KG1 (cell line): ENCODE results near the gene DHFR.
"Not testable (repeated sequence)": the region's sequence is repeated elsewhere in the genome, so short reads cannot be mapped to it uniquely, and the experiment has no call there.

Source experiments
- DNase-seq: peaks from one replicate; lab custom pipeline; 2025; lab: John Stamatoyannopoulos, UW

Gene DHFR

GRCh38 chr5:80654391-80655230 is at the start of gene DHFR, which contains the start of gene MSH3:
Gene DHFR, minus strand, starts transcription at chr5:80654983. Its CDS starts 494 bp downstream, at chr5:80654489.
Gene MSH3, plus strand, starts transcription at chr5:80654652. Its CDS starts 76 bp downstream, at chr5:80654728.
- DNase-seq, result peak; percentile 87

- DNase-seq, result no peak
These were observed 49.4 kb upstream of the DHFR start for GRCh38 chr5:80704221-80704620.

DNA sequence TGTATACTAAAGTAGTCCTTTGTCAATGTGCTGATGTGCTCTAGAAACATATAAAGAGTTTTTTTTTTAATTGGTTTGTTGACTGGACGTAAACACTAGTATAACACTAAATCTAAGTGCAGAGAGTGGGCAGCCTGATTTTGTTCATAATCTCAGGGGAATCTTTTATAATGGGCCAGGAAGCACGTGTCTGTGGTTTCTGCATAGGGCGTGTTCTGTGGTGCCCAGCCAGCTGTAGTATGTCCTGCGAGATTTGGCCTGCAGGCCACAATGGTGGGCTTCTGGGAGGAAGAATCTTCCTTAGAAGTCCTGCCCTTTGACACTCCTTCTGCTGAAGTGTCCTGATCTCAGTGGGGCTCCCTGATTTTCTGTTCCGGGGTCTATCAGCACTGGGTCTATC is 49.0 kb upstream of the DHFR start:
- DNase-seq, result no peak

- DNase-seq, result no peak
These were observed 48.5 kb upstream of the DHFR start for GRCh38 chr5:80703291-80703690.

DNA sequence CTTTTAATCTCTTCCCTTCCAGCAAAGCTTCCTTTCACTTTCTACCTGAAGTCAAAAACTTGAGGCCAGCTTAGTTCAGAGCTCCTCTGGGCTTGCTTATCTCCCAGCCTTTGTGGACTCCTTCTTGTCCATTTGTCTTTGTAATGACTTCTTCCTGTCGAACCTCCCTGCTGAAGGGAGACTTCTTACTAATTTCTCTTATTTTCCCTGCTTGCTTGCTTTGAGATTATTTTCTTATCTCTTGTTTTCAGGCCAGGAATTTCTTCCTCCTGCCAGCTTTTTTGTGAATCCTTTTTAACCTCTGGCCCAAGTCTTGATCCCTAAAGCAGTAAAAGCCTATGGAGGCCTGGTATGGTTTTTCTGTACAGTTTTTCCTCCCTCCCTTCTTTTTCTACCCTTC is 46.8 kb upstream of the DHFR start:
- no peak for DNase-seq

- DNase-seq, result no peak
These were observed 43.6 kb upstream of the DHFR start for GRCh38 chr5:80698369-80698768.

DNA sequence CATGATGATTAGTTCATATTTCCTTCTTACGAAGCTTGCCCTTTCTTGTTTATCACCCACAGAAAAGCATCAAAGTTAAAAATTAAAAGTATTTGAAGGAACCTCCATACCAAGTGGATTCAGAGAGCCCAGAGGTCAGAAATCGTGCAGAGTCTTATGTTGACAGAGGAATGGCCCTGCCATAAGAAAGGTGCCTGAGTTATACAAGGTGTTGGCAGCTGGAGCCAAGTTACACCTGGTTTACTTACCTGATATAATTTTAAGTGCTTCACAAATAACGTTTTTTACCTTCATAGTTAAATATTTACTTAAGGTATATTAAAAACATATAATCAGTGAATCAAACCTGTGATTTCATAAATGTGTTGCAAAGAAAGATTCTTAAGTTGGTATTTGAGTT is 42.3 kb upstream of the DHFR start:
- DNase-seq, result no peak

DNA sequence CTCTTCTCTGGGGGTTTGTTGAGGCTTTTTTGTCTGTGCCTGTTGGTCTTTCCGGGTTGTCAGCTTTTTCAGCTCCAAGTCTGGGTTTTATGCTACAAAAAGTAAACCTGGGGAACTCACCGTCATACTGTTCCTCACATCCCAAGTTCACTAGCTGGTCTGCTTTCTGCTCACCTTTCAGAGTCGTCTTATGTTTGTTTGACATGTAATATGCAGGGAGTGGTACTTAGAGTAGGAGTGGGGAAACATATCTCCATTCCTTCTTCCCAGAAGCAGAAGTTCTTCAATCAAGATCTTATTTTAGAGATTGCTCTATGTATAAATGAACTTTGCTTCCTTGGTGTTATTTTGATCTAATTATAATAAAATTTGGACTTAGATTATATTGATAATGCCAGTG is 41.7 kb upstream of the DHFR start:
- DNase-seq, result no peak

DNA sequence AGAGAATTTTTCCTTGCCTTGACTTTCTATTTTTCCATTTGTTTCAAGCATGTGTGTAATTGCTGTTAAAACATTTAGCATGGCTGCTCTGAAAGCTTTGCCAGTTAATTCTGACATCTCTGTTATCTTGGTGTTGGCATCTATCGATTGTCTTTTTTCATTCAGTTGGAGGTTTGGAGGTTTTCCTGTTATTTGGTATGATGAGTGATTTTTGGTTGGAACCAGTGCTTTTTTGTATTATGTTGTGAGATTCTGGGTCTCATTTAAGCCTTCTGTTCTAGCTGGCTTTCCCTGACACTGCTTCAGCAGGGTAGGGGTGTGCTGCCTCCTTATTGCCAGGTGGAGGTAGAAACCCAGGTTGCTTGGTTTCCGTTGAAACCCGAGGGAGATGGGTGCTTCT is 40.9 kb upstream of the DHFR start:
- no peak for DNase-seq

DNA sequence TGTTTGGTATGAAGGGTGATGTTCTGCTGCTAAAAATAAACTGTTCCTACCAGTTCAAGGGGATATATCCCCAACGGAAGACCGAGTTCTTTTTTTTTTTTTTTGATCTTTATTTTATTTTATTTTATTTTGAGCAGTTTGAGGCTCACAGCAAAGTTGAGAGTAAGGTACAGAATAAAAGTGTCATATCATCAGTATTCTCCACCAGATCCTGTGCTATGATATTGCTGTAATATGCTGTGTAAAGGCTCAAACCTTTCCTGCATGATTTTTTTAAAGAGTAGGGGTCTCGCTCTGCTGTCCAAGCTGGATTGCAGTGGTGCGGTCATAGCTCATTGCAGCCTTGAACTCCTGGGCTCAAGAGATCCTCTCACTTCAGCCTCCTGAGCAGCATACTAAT is 34.8 kb upstream of the DHFR start:
- DNase-seq, result no peak

DNA sequence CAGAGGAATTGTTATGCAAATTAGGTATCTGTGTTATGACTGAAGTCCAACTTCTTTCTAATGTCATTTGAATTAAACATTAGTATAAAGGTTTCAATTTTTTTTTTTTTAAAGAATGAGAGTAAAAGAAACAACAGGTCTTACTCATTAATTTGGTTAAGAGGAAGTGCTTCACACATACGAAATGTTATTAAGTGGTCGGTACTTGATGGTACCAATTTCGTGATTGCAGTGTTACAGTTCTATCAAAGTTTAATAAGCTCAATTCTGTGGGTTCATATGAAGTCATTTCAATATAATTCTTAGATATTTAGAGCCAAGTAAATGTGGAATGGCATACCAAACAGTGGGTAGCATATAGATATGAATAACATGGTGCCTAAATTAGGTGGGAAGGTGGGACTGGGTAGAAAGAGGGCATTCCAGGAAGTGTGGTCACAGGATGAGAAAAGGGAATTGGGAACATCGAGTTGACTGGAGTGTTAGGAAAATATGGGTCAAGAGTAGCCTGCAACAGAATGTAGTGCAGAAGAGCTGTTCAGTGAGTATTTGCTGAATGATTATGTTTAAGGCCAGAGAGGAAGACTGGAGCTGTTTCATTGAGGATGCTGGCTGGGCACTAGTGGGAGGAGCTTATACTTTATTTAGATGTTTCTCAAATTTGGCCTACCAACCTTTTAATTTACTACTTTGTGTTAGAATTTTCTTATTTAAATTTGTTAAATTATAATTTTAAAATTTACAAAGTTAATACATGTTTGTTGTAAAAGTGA is 34.1 kb upstream of the DHFR start:
- no peak for DNase-seq

DNA sequence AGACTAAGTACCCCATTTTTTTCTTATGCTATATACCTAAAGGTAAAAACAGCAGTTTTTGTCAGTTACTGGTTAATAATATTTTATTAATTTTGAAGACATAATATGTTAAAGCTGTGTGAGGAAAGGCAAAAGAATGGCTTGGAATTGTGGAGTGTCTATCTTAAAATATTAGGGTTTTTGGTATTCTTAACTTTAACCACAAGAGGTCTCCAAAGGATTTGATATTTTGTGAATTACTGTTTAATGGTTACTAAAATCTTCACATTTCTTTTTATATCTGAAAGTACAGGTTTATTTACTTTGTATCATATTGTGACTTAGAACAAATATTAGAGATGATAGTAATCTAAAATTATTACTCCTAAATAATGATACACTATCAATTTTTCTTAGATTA is 32.0 kb upstream of the DHFR start:
- DNase-seq, result no peak

GRCh38 chr5:80676706-80677105 is 21.9 kb upstream of the DHFR start:
- DNase-seq, result no peak

DNA sequence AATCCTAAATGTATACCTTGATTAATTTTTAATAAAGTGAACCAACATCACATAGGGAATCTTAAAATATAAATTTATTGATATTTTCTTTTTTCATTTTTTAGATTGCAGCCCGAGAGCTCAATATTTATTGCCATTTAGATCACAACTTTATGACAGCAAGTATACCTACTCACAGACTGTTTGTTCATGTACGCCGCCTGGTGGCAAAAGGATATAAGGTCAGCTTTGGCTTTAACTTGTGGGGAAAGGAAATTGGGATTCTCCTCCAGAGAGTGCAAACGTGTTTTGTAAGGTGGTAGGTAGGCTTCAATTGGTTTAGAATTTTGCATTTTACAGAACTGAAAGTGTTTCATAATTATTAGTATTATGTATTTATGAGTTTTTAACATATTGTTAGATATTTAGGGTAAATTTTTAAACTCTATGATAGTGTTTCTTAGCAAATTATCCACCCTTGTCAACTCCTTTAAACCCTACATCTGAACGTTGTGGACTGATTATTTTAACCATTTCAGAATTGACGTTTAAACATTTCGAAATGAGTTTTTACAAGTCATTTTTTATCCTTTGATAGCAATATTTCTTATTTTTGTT is 17.5 kb upstream of the DHFR start:
- peak; percentile 20 for DNase-seq

DNA sequence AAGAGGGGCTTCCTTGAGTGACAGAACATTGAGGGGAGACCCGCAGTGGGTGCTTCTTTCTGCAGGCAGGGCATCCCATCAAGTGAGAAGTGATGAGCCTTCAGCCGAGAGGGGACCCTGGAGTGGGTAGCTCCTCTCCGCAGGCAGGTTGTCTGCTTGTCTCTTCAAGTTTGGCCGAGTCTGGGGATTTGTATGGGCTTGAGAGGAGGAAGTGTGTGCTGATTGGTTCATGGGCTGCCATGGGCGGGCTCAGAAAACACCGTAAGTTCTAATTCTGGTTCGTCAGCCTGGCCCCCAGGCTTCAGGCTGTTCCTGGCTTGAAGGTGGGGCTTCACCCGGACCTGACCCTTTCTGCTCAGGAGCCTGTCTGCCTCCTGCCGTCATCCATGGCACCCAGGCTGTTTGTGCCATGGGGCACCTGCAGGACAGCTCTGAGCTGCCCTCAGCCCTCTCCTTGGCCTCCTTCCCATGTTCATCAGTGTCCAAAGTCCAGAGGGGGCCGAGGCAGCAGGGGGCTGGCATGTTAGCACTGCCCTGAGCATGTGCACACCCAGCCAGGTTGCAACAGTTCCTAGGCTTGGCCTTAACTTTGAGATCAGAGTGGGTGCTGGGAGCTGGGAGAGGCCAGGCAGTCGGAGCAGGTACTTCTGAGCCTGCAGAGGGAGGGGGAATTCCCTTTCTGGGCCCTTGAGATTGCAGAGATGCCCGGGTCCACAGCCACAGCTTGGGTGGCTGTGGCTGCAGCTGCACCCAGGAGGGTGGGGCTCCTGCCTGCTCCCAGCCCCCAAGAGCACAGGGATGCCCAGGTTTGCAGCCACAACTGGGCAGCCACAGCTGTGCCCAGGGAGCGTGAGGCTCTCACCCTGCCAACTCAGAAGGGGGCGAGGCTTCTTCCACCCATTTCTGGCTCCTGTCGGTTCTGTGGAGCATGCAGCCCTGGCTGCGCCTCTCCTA is 13.5 kb upstream of the DHFR start:
- no peak for DNase-seq

GRCh38 chr5:80667384-80667783 is 12.6 kb upstream of the DHFR start:
- no peak for DNase-seq

- DNase-seq, result no peak
These were observed 10.3 kb upstream of the DHFR start for GRCh38 chr5:80665057-80665456.

DNA sequence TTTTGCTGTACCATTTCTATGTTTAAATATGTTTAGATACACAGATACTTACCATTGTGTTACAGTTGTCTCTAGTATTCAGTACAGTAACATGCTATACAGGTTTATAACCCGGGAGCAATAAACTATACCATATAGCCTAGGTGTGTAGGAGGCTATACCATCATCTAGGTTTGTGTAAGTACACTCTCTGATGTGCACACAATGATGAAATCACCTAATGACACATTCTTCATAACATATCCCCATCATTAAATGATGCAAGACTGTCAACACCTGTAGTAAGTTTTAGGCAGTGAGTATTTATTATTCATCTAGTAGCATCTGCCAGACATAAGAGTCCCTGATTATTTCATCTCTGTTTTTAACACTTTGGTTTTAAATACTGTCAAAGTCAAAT is 7.3 kb upstream of the DHFR start:
- no peak for DNase-seq

- DNase-seq, result not testable (repeated sequence)
These were observed 5.9 kb upstream of the DHFR start for GRCh38 chr5:80660661-80661060.

DNA sequence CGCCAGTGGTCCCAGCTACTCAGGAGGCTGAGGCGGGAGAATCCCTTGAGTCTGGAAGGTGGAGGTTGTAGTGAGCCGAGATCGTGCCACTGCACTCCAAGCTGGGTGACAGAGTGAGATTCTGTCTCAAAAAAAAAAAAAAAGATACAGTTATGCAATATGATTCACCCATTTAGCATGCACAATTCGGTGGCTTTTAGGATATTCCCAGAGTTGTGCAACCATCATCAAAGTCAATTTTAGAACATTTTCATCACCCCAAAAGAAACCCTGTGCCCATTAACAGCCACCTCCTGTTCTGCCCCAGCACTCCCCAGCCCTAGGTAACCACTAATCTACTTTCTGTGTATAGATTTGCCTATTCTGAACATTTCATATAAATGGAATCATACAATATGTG is 4.3 kb upstream of the DHFR start:
- DNase-seq, result no peak

GRCh38 chr5:80656425-80656824 is 1.6 kb upstream of the DHFR start:
- DNase-seq, result no peak
